GM18909 (cell line): Measurements from ENCODE around the gene SELENOW.
"Not testable (repeated sequence)": the region's sequence is repeated elsewhere in the genome, so short reads cannot be mapped to it uniquely, and the experiment has no call there.

ENCODE experiments used
- ATAC-seq: cut with Tn5 transposase; IDR thresholded peaks from one replicate; pipeline ENCODE4 v1.9.1; 2021; ENCODE audit warnings: mild to moderate bottlenecking; ENCODE audit not compliant: unreplicated experiment, poor library complexity

The SELENOW gene

DNA sequence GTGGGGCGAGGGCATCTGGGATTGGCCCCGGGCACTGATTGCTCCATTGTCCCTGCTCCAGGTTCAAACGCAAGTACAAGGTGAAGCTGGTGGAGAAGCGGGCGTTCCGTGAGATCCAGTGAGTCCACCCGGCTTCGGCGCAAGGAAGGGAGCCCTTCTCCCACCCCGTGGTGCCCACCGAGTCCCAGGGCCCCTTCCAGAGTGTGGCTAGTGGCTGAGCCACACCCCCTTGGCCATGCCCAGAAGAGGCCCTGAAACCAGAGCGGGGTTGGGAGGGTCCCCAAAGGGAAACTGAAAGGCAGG lies 21.9 kb upstream of the SELENOW start:
- ATAC-seq: no peak

- no peak for ATAC-seq
Measured at GRCh38 chr19:47756953-47757608, 21.4 kb upstream of the SELENOW start.

DNA sequence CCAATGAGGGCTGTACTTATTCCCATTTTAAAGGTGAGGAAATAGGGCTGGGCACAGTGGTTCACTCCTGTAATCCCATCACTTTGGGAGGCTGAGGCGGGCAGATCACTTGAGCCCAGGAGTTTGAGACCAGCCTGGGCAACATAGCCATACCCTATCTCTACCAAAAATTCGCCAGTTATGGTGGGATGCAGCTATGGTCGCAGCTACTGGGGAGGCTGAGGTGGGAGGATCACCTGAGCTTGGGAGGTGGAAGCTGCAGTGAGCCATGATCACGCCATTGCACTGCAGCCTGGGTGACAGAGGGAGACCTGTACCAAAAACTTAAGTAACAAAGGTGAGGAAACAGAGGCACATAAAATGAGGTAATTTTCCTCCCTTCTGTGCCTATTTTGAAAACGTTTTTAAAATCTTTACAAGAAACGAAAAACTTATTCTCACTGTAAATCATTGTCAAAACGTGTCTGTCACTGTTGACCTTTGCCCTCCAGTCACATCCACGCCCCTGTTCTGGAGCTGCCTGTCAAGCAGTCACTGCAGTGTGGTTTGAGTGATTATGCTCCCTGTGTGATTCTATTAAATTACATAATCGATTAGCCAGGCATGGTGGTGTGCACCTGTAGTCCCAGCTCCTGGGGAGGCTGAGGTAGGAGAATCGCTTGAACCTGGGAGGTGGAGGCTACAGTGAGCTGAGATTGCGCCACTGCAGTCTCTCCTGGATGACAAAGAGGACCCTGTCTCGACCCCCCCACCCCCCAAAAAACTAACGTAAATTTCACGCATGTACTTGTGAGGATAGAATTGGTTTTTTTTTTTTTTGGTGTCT lies 20.7 kb upstream of the SELENOW start:
- no peak for ATAC-seq

GRCh38 chr19:47758443-47758804 lies 20.1 kb upstream of the SELENOW start:
- ATAC-seq: no peak

DNA sequence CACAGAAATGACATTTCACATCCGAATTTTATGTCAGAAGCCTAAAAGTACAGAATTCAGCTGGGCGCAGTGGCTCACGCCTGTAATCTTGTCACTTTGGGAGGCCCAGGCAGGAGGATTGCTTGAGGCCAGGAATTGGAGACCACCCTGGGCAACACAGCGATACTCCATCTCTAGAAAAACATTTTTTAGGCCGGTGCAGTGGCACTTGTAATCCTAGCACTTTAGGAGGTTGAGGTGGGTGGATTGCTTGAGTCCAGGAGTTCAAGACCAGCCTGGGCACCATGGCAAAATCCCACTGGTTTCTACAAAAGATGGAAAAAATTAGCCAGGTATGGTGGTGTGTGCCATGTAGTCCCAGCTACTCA lies 17.9 kb upstream of the SELENOW start:
- ATAC-seq: no peak

DNA sequence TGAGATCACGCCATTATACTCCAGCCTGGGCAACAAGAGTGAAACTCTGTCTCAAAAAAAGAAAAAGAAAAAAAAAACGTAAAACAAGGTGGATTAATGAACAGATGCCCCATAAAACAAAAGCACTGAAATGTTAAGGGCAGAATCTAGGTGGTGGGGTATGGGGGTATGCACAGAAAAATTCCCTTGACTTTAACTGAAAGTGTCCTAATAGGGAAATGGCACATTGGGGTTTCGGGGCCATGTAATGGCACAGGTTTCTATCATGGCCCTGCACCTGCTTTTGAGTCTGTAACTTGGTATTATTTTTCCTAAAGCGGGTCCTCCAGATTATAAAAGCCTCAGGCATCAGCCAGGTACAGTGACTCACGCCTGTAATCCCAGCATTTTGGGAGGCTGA lies 16.9 kb upstream of the SELENOW start:
- ATAC-seq: no peak

DNA sequence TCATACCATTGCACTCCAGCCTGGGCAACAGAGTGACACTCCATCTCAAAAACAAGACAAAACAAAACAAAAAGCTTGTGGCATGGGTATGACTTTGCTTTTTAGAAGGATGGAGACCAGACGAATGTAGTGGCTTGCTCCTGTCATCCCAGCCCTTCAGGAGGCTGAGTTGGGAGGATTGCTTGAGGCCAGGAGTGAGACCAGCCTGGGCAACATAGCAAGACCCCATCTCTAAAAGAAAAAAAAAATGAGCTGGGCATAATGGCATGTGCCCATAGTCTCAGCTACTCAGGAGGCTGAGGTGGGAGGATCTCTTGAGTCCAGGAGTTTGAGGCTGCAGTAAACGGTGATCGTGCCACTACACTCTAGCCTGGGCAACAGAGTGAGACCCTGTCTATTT lies 16.4 kb upstream of the SELENOW start:
- ATAC-seq: no peak

- ATAC-seq: no peak
Measured at GRCh38 chr19:47762615-47763308, 15.7 kb upstream of the SELENOW start.

DNA sequence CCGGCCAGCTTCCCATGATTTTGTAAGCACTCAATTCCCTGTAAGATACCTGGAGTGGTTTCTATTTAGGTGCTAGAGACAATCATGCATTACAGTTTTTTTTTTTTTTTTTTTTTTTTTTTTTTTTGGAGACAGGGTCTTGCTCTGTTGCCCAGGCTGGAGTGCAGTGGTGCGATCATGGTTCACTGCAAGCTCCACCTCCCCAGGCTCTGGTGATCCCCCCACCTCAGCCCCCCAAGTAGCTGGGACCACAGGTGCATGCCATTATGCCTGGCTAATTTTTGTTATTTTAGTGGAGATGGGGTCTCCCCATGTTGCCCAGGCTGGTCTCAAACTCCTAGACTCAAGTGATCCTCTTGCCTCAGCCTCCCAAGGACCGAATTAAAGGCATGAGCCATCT lies 13.8 kb upstream of the SELENOW start:
- ATAC-seq: not testable (repeated sequence)

DNA sequence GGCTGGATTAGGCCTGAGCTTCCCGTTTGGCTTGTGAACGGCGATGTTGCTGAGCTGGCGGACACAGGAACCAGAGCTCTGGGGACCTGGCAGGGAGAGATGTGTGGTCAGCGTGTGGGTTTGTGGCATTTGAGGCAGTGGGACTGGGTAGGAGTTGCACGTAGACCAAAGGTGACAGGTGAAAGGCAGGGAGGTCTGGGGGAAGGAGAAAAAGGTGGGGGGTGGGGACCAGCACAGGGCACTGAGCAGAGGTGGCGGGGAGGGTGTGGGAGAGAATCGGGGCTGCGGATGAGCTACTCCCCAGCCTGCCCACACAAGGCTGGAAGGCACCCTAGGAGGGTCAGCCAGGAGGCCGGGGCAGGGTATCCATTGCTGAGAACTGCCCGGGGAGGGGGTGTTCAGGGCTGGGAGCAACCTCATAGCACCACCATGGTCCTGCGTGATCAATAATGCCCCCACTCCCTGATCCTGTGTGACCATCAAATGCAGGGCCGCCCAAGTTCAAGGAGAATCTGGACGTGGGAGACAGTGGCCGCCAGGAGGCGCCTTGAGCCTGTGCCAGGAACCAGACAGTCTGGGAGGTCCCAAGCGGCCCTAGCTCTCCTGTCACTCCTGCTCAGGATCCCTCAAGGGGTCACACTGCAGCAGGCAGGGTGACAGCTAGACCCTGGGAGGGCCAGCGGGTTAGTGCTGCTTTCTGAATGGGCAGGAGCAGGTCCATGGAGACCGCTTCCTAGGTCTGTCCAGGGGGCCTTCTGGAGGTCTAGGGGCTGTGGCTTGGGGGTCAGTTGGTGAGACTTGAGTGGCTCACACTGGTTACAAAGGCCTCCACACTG lies 12.8 kb upstream of the SELENOW start:
- no peak for ATAC-seq

DNA sequence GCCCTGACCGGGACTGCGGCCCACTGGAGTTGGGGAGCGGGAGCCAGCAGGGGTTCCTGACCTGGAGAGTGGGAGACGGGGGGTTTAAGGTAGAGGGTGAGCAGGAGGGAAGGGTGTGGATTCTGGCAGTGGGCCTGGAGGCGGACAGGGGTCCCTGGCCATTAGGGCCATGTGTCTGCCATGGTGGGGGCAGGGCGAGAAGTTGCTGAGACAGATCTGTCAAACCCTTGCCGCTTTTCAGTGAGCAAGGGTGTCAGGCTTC lies 12.2 kb upstream of the SELENOW start:
- no peak for ATAC-seq

DNA sequence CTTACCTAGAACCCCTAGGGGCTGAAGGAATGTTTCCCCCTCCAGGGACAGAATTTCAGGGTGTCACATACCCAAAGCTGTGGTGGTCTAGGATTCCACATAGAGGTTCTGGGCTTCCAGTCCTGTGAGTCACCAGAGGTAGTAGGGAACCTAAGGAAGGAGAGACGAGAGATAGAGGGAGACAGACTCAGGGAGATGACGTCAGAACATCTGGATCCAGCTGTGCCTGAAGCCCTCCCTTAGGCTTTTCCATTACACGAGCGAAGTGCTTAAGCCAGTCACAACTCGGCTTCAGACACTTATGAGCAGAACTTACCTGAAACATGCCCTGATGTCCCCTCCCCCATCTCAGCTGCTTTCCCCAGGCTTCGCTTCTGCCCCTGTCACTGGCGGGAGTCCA lies 11.8 kb upstream of the SELENOW start:
- no peak for ATAC-seq

DNA sequence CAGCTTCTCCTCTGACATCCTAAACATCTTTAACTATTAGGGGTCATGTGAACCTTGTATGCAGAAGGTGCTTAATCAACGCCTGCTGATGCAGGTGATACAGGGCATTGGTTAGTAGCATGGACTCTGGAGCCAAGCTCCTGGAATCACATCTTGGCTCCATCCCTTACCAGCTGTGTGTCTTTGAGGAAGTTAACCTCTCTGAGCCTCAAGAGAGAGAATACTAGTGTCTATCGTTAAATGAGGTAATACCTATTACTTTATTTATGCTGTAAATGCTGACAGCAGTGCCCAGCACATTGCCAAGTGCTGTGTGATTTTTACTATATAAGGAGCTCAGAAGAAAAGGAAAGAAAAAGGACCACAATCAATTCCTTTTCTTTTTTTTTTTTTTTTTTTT lies 11.2 kb upstream of the SELENOW start:
- ATAC-seq: no peak

DNA sequence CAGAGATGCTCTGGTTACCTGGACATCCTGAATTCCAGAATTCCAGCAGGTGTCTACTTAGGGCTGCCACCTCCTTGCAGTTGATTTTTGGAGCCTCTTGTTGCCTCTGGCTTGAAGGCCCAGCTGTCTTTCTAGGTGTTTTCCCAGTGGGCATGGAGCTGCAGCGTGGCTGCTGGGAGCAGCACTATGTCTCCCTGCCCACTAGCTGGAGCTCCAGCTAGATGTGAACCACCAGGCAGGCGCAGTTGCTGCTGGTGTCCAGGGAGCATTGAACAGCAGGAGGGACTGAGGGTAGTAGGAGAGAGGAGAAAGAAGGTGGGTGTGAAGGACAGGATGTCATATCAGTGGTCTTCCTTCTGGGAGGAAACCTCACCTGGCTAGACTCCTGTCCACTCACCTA lies 9.9 kb upstream of the SELENOW start:
- ATAC-seq: no peak

GRCh38 chr19:47769534-47769933 lies 9.0 kb upstream of the SELENOW start:
- no peak for ATAC-seq

- ATAC-seq: not testable (repeated sequence)
Measured at GRCh38 chr19:47771291-47771690, 7.2 kb upstream of the SELENOW start.

- no peak for ATAC-seq
Measured at GRCh38 chr19:47776568-47776967, 1.9 kb upstream of the SELENOW start.

DNA sequence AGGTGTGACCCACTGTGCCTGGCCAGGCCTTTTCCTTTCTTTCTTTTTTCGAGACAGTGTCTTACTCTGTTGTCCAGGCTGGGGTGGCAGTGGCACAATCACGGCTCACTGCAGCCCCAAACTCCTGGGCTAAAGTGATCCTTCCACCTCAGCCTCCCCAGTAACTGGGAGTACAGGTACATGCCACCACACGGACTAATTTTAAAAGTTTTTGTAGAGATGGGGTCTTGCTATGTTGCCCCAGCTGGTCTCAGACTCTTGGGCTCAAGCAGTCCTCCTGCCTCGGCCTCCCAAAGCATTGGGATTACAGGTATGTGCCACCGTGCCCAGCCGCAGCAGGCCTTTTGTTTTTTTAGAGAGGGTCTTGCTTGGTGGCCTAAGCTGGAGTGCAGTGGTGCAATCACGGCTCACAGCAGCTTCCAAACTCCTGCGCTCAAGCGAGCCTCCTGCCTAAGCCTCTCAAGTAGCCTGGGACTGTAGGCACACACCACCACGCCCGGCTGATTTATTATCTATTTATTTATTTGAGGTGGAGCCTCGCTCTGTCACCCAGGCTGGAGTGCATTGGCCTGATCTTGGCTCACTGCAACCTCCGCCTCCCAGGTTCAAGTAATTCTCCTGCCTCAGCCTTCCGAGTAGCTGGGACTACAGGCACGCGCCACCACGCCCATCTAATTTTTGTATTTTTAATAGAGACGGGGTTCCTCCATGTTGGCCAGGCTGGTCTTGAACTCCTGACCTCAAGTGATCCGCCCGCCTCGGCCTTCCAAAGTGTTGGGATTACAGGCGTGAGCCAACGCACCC lies 1.1 kb upstream of the SELENOW start:
- not testable (repeated sequence) for ATAC-seq

DNA sequence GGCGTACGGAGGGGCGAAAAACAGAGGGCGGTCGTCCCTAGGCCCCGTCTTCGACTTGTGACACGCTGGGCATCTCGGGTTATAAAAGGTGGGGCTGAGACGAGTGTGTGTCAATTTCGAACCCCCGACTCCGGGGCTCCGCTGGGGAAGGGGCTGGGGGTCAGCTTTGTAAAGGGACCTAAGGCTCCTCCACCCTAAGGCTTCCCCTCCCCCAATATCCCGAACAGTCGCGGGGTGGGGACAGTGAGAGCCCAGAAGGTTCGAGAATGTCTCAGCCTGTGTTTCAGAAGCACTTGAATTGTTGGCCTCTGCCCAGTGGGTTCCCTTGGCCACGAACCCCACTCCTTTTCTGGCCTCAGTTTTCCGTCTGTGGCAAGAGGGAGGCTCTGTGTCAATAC lies 450 bp downstream of the SELENOW start:
- no peak for ATAC-seq

- no peak for ATAC-seq
Measured at GRCh38 chr19:47779524-47780214, 1.2 kb downstream of the SELENOW start.
